Cardiac septum (tissue), 1 donor: ENCODE data around the gene ZSCAN30. TPM values are rescaled to one million over a fixed set of nuclear protein-coding genes. Genes with fewer than 3 reads are reported as not detected.
"Not testable (repeated sequence)": the region's sequence is repeated elsewhere in the genome, so short reads cannot be mapped to it uniquely, and the experiment has no call there.

ENCODE experiments used
- DNase-seq: peaks from one replicate; pipeline ENCODE4 v3.0.0-alpha.2; 2020; ENCODE audit warnings: low spot score
- intact Hi-C: fragments of 100-400 bp; cut with DNase I; formaldehyde crosslinking; loops from one replicate; pipeline ENCODE4 v1.14.0; 2022
- total RNA-seq: library from RNA; stranded (reverse); fragmentation: NEBNext Ultra II Directional; extraction: Animal tissue kit (Norgen Biotek cat#: 25700); gene quantifications from one replicate; pipeline ENCODE4 v1.2.1, GENCODE V29; 2021
- donor health status: DM: no; HTN: no; CAD: no.

Gene ZSCAN30
- total RNA-seq, 1 donor from 2014 or later, result 18.6 TPM

- no peak for DNase-seq
- intact Hi-C loops, result loop anchor here (5.0 to 10.0 kb wide), 3 partner anchors 100 to 730 kb away; partner anchors contain the start of genes RMP24 and ZNF24
Measured at GRCh38 chr18:35242426-35242825, 47.6 kb downstream of the ZSCAN30 start.

DNA sequence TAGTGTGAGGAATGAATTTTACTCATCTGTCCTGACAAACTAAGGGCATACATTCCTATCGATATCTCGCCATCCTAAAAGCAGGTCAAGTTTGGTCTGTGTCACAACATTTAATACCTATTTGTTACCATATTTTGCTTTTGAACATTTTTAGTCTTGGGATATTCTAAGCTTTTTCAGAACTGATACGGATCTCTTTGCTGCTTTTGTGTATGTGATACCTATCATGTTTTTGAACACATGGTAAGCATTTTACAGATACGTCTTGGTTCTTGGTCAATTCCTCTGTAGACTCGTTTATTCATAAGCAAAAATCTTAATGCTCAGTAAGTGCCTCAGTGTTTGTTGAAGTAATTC, 48.6 kb downstream of the ZSCAN30 start:
- no peak for DNase-seq
- intact Hi-C loops, result loop anchor here (2.0 to 10.0 kb wide), 5 partner anchors 25 to 731 kb away; partner anchors contain the start of genes RMP24, ZNF24 and ZSCAN30

DNA sequence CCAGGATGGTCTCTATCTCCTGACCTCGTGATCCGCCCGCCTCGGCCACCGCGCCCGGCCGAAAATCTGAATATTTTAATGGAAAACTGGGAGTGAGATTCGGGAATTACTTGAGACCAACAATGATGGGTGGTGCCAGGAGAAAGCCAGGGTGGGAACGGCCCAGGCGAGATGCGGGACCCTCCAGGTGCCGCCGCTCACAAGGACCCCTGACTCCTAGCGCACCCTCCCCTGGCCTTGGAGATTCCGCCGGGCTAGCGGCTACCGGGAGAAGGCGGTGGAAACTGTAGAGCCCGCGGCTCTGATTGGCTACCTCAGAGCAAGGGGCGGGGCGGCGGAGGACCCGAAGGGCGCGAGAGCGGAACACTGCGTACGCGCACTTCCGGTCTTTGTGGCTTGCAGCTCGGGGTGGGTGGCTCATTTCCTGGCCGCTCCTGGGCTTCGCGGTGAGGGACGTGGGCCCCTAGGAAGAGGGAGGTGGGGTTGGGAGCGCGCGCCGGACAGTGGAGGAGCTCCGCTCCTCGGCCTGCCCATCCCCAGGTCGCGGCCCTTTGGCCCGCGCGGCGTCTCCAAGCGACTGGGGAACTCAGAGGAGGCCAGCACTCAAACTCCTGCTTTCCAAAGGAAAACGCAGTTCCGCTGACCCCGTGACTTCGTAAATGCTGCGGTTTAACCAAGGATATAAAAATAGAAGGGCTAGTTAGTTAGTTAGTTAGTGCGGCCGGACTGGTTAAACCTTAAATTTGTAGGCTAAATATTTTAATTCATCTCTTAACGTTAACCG, 49.2 kb downstream of the ZSCAN30 start, which contains the start of gene ZNF397:
TSS of gene ZNF397 (plus strand) at position 371 of the 784 bp plus-strand sequence. CDS start 1,437 bp downstream, outside the sequence.
- DNase-seq, result peak; percentile 99
- intact Hi-C loops, result loop anchor here (2.0 to 10.0 kb wide), 5 partner anchors 26 to 731 kb away; partner anchors contain the start of genes RMP24, ZNF24 and ZSCAN30

GRCh38 chr18:35239314-35239713, 50.7 kb downstream of the ZSCAN30 start:
- intact Hi-C loops, result no loop called here

DNA sequence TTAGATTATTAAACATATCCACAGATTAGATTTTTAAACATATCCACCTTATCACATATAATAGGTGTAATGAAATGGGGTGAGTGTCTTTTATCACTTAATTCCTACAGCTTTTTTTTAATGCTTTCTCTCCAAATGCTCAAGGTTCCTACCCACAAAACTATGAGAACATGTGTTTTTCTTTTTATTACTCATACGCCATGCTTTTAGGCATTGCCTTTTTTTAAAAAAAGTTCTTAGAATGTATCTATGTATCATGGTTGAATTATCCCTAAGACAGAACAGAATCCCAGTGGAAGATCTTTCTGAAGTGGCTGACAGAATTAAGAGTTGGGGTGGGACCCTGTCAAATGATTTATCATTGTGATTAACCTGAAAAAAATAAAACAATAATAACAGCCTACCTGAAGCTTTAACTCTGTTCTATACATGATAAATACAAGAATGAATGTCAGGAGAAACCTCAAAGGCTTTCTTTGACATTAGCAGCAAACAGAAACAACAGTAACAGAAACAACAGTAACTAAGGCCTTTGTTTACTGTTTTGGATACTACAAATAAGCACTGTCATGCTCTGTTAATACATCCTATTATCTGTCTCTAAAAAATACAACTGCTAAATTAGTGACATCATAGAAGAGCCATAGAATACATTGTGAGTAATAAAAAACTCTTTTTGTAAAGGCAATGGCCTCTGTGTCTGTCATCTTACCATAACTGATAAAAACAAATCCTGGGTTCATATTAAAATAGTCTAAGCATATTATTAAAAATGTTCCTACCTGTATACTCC, 53.3 kb downstream of the ZSCAN30 start:
- intact Hi-C loops, result no loop called here

More at GRCh38 chr18:35239314-35239713, 50.7 kb downstream of the ZSCAN30 start:
- no peak for DNase-seq

GRCh38 chr18:35231052-35231451, 59.0 kb downstream of the ZSCAN30 start:
- intact Hi-C loops, result loop anchor here (5.0 kb wide), 1 partner anchor 121 kb away; no protein-coding TSS in a partner anchor
- peak; percentile 87 for DNase-seq

More for the DNA sequence above, 53.3 kb downstream of the ZSCAN30 start:
- no peak for DNase-seq

GRCh38 chr18:35227254-35227653, 62.8 kb downstream of the ZSCAN30 start:
- DNase-seq, result no peak
- intact Hi-C loops, result no loop called here

DNA sequence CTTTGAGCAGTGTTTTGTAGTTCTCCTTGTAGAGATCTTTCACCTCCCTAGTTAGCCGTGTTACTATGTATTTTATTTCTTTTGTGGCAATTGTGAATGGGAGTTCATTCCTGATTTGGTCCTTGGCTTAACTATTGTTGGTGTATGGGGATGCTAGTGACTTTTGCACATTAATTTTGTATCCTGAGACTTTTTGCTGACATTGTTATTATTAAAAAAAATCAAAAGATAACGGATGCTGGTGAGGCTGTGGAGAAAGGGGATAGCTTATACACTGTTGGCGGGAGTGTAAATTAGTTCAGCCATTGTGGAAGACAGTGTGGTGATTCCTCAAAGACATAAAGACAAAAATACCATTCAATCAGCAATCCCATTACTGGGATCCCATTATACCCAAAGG, 66.2 kb downstream of the ZSCAN30 start:
- intact Hi-C loops, result no loop called here
- DNase-seq, result no peak

GRCh38 chr18:35220424-35220823, 69.6 kb downstream of the ZSCAN30 start:
- intact Hi-C loops, result no loop called here
- DNase-seq, result no peak

DNA sequence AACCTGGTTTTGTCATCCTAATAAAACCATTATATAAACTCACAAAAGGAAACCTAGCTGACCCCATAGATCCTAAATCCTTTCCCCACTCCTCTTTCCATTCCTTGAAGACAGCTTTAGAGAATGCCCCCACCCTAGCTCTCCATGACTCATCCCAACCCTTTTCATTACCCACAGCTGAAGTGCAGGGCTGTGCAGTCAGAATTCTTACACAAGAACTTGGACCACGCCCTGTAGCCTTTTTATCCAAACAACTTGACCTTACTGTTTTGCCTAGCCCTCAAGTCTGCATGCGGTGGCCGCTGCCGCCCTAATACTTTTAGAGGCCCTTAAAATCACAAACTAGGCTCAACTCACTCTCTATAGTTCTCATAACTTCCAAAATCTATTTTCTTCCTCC, 70.7 kb downstream of the ZSCAN30 start:
- intact Hi-C loops, DNase-seq: not testable (repeated sequence)

DNA sequence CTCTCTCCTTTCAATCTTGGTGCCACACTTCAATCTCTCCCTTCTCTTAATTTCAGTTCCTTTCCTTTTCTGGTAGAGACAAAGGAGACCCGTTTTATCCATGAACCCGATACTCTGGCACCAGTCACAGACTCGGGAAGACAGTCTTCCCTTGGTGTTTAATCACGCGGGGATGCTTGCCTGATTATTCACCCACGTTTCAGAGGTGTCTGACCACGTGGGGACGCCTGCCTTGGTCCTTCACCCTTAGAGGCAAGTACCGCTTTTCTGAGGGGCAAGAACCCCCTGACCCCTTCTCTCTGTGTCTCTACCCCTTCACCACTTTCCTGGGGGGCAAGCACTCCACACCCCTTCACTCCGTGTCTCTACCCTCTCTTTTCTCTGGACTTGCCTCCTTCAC, 73.4 kb downstream of the ZSCAN30 start:
- DNase-seq, intact Hi-C loops: not testable (repeated sequence)

GRCh38 chr18:35215026-35215425, 75.0 kb downstream of the ZSCAN30 start:
- intact Hi-C loops, result no loop called here
- DNase-seq, result no peak

DNA sequence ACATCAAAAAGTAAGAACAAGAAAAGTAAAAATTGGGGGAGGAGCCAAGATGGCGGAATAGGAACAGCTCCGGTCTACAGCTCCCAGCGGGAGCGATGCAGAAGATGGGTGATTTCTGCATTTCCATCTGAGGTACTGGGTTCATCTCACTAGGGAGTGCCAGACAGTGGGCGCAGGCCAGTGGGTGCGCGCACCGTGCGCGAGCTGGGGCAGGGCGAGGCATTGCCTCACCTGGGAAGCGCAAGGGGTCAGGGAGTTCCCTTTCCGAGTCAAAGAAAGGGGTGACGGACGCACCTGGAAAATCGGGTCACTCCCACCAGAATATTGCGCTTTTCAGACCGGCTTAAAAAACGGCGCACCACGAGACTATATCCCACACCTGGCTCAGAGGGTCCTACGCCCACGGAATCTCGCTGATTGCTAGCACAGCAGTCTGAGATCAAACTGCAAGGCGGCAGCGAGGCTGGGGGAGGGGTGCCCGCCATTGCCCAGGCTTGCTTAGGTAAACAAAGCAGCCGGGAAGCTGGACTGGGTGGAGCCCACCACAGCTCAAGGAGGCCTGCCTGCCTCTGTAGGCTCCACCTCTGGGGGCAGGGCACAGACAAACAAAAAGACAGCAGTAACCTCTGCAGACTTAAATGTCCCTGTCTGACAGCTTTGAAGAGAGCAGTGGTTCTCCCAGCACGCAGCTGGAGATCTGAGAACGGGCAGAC, 84.1 kb downstream of the ZSCAN30 start:
- intact Hi-C loops, DNase-seq: not testable (repeated sequence)

DNA sequence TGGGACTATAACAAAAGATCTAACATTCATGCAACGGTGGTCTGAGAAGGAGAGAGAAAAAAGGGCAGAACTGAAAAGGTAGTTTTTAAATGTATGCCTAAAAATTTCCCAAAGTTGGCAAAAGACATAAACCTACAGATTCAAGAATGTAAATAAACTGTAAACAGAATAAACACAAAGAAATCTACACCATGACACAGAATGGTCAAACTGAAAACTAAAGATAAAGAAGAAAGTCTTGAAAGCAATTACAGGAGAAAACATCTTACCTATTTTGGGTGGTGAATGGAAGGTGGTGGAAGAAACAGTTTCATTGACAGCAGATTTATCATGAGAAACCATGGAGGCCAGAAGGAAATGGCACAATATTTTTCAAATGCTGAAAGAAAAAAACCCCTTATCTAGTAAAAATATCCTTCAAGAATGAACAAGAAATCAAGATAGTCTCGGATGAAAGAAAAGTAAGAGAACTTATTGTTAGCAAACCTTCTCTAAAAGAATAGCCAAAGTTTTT, 84.8 kb downstream of the ZSCAN30 start:
- no peak for DNase-seq
- intact Hi-C loops, result no loop called here

DNA sequence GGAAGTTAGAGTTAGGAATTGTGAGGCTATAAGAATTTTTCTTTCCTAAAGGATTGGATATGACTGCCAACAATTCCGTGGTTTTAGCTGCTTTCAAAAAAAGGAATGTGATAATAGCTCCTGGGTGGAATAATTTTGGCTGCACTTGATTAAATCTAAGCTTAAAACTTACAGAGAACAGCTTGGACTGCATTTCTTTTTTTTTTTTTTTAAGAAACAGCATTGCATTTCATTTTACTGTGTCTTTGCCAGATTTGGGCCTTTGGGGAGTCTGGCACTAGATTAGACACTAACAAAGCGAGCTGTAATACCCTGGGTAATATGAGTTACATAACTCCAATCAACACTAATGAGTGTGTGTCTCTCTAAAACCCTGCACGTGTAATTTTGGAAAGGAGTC, 87.0 kb downstream of the ZSCAN30 start:
- intact Hi-C loops, result no loop called here

DNA sequence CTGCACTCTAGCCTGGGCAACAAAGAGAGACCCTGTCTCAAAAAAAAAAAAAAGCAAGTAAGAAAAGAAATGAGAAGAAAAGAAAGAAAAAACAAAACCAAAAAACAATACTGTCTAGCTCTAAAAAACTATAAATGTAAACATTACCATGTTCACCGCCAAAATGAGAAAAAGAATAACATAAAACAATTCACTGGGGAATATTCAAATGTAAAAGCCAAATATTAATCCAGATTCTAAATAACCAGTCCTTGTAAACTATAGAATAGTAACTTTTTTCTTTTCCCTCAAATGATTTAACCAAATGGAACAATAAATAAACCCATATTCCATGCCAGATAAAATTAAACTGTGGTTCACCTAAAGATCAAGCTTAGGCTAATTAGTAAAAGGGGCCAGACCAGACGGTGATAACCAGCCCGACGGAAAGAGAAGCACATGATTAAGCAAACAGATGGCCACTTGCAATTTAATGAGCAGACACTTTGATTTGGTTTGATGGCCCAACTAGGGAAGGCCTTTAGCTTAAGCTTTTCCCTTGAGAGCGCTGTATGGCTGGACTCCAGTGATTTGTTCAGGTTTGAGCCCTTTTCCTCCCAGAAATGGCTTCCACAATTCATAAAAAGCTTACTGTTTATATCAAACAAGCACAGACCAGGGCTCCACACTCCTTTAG, 88.6 kb downstream of the ZSCAN30 start:
- intact Hi-C loops, result no loop called here
- DNase-seq, result no peak

More for the DNA sequence above, 87.0 kb downstream of the ZSCAN30 start:
- no peak for DNase-seq
